T follicular helper cell (primary cell): ENCODE data around the gene CDK15.

Source experiments
- DNase-seq: peaks from one replicate; pipeline ENCODE4 v3.0.0-alpha.2; 2020; ENCODE audit warnings: low read depth

The CDK15 gene

GRCh38 chr2:201866643-201867473 lies 60.5 kb downstream of the CDK15 start:
- DNase-seq: no peak

- DNase-seq: no peak
Observed at GRCh38 chr2:201871471-201871870, 65.1 kb downstream of the CDK15 start.

GRCh38 chr2:201872591-201872990 lies 66.3 kb downstream of the CDK15 start:
- no peak for DNase-seq

- no peak for DNase-seq
Observed at GRCh38 chr2:201879996-201880395, 73.7 kb downstream of the CDK15 start.

GRCh38 chr2:201880579-201880978 lies 74.2 kb downstream of the CDK15 start:
- no peak for DNase-seq

DNA sequence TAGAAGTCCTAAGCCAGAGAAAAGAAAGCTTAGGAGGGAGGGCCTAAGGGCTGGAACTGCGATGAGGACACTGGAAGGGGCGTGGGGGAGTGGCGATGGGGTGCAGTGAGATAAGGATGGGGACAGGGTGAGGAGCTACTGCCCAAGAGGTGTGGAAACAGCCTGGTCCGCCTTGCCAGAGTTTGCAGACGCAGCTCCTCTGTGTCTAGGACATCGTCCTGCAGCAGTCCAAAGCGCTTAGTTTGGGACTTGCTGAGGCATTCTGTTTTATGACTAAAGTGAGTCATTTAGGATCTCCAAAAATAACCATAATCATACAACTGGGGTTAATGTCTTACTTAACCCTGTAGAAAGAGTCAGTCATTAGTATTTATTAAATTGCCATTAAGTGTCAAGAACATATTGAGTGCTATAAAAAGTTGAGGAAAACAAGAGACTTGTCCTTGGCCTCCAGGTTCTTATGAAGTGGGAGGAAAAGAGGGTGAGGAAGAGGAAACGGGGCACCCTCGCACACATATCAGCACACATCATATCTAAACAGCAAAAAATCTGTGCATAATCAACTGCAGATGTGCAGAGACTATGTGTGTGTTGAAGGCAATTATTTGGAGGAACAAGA lies 74.8 kb downstream of the CDK15 start:
- no peak for DNase-seq

DNA sequence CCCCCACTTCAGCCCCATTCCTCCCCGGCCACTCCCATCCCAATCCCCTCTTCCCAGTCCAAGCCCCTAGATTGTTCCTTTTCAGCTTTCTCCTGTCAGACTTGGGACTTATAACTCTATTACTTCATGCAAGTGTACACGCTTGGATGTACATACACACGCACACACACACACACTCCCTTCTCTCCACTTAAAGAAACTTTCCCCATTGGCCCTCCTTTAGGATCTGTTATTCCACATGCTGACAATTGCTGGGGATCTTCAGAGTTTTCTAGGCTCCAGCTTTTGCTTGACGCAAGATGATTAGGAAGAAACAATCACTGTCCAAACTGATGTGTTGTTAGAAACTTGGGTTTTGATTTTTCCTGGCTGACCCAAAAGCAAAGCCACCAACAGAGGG lies 75.4 kb downstream of the CDK15 start:
- DNase-seq: no peak

GRCh38 chr2:201882353-201883090 lies 76.2 kb downstream of the CDK15 start:
- DNase-seq: no peak

DNA sequence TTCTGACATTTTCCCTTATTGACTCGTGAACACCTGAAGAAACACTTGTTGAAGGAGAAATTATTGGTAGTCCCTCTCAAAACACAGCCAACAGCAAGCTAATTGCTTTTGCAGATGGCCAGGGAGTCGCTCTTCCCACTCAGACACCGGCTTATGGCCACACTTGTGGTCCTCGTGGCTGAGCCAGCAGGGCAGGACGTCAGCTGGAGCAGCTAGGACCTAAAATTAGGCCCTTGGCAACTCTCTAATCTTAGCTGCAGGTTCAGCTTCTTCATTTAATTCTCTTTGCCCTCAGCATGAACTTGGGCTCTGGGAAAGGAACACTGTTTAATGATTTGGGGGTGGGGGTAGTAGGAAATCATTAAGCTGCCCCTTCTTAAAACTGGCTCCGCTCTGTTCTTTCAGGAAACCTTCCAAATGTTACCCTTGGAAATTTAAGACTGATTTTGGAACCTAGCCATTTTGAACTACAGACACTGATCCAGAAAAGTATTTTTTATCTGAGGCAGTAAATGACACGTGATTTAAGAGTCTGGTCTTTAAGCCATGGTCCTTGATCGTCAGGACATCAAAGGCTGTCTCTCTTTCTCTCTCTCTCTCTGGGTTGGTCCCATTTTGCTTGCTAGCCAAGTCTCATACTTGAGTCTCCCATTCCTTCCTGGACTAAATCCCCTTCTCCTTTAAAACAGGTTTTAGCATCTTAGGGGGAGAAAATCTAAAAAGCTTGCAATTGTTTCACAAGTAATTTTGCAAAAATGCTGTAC lies 77.5 kb downstream of the CDK15 start:
- DNase-seq: no peak

GRCh38 chr2:201886504-201886903 lies 80.2 kb downstream of the CDK15 start:
- no peak for DNase-seq

DNA sequence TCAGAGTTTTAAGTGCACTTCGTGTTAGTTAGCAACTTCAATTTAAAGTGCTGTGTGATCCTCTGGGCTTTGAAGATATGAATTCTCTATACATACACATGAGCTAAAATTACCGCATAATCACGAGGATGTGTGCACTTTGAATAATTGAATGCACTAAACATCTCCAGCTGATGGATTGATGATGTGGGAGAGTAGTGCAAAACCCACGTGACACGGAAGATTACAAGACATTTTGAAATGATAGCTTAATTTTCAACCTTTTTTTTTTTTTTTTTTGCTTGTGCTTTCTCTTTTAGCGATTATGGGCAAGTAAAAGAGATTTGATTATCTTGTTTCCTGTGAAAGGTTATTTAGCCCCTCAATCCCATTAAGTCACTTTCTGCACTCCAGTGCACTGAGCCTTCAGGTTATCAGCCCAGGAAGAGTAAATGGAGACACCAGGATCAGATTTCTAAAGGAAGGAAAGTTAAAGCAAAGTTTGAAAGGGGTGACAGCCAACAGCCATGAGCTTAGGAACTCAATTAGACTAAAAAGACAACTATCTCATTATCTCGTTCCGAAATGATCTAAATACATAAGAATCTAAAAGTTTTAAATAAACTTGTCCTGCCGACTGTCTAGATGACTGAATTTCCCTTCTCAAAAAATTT lies 81.6 kb downstream of the CDK15 start:
- DNase-seq: no peak

- DNase-seq: no peak
Observed at GRCh38 chr2:201888426-201888800, 82.1 kb downstream of the CDK15 start.

DNA sequence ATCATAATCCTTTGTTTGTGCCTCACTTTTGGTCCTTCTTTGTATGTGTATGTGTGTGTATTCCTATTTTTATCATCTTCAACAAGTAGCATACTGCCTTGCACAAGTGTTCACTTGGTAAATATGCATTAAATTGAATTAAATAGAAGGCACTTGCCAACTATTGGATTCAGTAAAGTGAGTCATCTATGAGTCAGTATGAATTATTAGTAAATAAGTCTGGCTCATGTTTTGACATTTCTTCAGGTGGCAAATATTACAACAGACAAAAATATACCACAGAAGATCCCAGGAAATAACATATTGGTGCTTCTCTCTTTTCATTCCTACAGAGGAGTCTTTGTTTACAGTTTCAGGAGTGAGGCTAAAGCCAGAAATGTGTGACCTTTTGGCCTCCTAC lies 84.1 kb downstream of the CDK15 start:
- no peak for DNase-seq

DNA sequence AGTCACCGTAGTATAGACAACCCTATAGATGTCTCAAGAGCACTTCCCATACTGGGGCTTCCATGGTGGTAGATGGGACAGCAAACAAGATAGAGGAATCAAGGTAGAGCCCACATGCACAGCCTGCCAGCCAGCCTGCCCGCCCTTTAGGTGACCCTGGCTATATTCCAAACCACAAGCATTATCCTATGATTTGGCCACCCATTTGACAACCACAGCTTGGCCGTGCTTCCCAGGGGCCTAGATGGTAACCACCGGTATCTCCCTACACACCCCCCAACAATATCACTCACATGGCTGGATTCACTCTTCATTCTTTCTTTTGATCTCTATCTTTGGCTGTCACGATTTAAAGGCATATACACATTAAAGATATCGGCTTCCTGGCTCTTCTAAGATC lies 85.3 kb downstream of the CDK15 start:
- DNase-seq: no peak

- DNase-seq: no peak
Observed at GRCh38 chr2:201892516-201892915, 86.2 kb downstream of the CDK15 start.

DNA sequence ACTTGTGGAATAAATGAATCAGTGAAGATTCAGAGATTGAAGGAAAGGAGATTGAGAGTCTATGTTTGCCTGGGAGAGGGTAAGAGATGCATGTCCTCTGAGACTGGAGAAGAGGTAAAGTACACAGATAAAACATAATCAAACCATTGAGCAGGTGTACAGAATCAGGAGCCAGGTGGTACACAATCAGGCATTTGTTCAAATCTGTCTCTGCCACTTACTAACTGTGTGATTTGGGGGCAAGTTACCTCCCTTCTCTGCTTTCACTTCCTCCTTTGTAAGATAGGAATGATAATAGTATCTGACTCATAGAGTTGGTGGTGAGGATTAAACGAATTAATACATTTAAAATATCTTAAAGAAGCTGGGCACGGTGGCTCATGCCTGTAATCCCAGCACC lies 94.0 kb downstream of the CDK15 start:
- DNase-seq: no peak

DNA sequence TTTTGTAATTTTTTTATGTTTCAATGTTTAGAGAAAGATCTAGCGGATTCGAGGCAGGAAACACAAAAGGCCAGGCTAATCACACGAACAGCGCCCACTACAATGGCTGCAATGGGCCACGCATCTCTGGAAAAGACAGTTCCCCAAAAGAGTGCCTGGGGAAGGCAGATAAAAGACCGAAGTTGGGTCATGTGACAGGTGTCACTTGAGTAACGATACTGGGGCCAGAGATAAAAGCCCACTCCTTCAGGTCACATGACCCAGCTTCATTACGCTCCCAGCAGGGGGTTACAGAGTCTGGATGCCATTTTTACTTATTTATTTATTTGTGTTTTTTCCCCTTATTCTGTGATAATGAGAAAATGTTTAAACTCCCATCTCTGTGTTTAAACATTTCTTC lies 95.4 kb downstream of the CDK15 start:
- DNase-seq: no peak

- no peak for DNase-seq
Observed at GRCh38 chr2:201904538-201905420, 98.4 kb downstream of the CDK15 start.

DNA sequence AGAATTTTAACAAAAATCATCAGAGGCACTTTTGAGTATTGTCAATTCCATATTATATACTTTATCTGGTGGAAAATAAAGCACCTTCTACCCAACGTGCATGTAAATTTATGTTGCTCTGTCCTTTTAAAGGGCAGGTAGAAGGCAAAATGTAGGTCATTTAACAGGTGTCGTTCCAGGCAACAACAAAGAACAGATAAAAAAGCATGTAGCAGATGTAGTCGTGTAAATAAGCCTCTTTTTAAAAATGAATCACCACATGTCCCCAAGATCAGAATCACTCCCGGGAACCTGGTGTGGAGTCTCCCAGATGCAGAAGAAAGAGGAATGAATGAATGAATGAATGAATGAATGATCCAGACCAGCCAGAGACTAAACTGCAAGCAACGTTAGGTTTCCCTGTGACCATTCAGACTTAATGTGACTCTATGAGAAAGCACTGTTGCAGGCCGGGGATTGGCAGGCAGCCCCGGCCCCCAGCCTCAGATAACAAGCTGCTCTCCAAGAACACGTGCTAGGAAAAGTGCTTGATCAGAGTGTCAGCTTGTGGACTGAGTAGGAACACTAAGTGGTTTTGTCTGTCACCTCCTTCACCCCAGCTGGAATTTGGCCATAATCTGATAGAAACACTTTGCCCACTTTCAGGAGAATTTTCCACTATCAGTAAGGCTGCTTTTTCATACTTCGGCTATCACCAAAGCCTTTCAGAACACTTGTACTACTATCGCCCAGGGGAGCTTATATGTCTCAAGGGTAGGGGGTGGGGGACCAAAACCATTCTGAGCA lies 100.6 kb downstream of the CDK15 start:
- no peak for DNase-seq

DNA sequence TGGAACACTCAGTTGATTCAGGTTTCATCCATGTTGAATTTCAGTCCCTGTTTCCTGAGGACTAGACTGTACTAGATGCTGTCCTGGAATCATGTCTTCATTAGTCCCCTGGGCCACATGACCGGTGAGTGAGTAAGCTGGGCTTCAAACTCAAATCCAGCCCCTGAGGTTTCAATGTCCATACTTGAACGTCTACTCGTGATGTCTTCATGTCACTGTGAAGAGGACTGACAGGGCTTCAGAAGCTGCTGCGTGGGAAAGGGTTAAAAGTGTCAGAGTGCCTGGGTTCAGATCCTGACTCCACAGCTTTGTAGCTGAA lies 101.2 kb downstream of the CDK15 start:
- no peak for DNase-seq
